Lung (tissue), 12 donors: ENCODE measurements around the gene ADM5. TPM values are rescaled to one million over a fixed set of nuclear protein-coding genes. Genes with fewer than 3 reads are reported as not detected.

ENCODE experiments used
- ATAC-seq: fragments of 200-7000 bp; cut with Tn5 transposase; one replicate; pipeline ENCODE4 v1.9.1; 2020; ENCODE audit warnings: moderate number of reproducible peaks; ENCODE audit not compliant: insufficient read depth, low FRiP score
- DNase-seq, 3 donors: peaks; one replicate each; pipeline ENCODE4 v3.0.0-alpha.2; 2013 to 2017
- H3K27ac ChIP-seq, 2 donors: one replicate each; pipeline ENCODE4 v1.5.1; 2013; ENCODE audit warnings: mild to moderate bottlenecking in 2 of 2, moderate library complexity in 2 of 2, control low read depth in 1 of 2, inconsistent platforms in 1 of 2, low read depth in 1 of 2, low read length in 1 of 2
- H3K27me3 ChIP-seq, 3 donors: one replicate each; pipeline ENCODE4 v1.5.1; 2013; ENCODE audit warnings: low read length in 2 of 3; ENCODE audit not compliant: control insufficient read depth in 3 of 3, insufficient read depth in 3 of 3
- H3K36me3 ChIP-seq, 4 donors: one replicate each; pipeline ENCODE4 v1.5.1; 2013; ENCODE audit warnings: low read length in 4 of 4, mild to moderate bottlenecking in 1 of 4, moderate library complexity in 1 of 4; ENCODE audit not compliant: control insufficient read depth in 4 of 4, insufficient read depth in 4 of 4
- H3K4me1 ChIP-seq, 5 donors: one replicate each; pipeline ENCODE4 v1.5.1; 2013; ENCODE audit warnings: low read length in 5 of 5, mild to moderate bottlenecking in 2 of 5, moderate library complexity in 1 of 5; ENCODE audit not compliant: control insufficient read depth in 5 of 5, insufficient read depth in 5 of 5
- H3K4me3 ChIP-seq: one replicate; pipeline ENCODE4 v1.5.1; 2013; ENCODE audit warnings: mild to moderate bottlenecking, control low read depth, moderate library complexity
- H3K9ac ChIP-seq, 2 donors: one replicate each; pipeline ENCODE4 v1.5.1; 2013; ENCODE audit warnings: low read length in 2 of 2, control low read depth in 1 of 2; ENCODE audit not compliant: insufficient read depth in 1 of 2
- H3K9me3 ChIP-seq, 4 donors: one replicate each; pipeline ENCODE4 v1.5.1; 2013; ENCODE audit warnings: low read length in 3 of 4, mild to moderate bottlenecking in 1 of 4, moderate library complexity in 1 of 4; ENCODE audit not compliant: control insufficient read depth in 4 of 4, insufficient read depth in 3 of 4
- CTCF ChIP-seq: IDR thresholded peaks from 2 replicates; pipeline ENCODE4 v1.5.1; 2012; ENCODE audit warnings: mild to moderate bottlenecking; ENCODE audit errors: control extremely low read depth, extremely low read depth
- WGBS, 2 donors: extraction: QIAGEN DNeasy Blood & Tissue Kit; methylation state at CpG; one replicate each; pipeline ENCODE4 v1.1.7; 2013; 5-methylcytosine and 5-hydroxymethylcytosine counted together
- polyA plus RNA-seq, 2 donors: library from polyadenylated mRNA; stranded (reverse); fragments of 200-250 nt; gene quantifications; one replicate each; pipeline ENCODE4 v1.2.1, GENCODE V29; 2013
- total RNA-seq, 2 donors: library from RNA; depleted of rRNA in 1 of 2; stranded (reverse); fragments of >200 nt in 1 of 2; gene quantifications; one replicate each; pipeline ENCODE4 v1.2.1, GENCODE V29; 2014 to 2021
- donor health status: control.
- donor health status: control.
- donor health status: Bipolar disorder and iron deficiency.
- donor health status: healthy.
- donor health status: DM: yes; HTN: yes; CAD: no.

Gene ADM5
- total and polyA plus RNA-seq, 4 donors: 0.60 to 4.2 (median 3.0) TPM

GRCh38 chr19:49687566-49688316, 1.7 kb upstream of the ADM5 start:
- 56 to 63% methylated on average over 22 to 26 of the region's 26 CpGs for WGBS, 2 donors
- peaks cover 0 to 32% (median 10%) of the 10 kb centered on the region in 5 donors for H3K4me1 ChIP-seq
- no peak for ATAC-seq

DNA sequence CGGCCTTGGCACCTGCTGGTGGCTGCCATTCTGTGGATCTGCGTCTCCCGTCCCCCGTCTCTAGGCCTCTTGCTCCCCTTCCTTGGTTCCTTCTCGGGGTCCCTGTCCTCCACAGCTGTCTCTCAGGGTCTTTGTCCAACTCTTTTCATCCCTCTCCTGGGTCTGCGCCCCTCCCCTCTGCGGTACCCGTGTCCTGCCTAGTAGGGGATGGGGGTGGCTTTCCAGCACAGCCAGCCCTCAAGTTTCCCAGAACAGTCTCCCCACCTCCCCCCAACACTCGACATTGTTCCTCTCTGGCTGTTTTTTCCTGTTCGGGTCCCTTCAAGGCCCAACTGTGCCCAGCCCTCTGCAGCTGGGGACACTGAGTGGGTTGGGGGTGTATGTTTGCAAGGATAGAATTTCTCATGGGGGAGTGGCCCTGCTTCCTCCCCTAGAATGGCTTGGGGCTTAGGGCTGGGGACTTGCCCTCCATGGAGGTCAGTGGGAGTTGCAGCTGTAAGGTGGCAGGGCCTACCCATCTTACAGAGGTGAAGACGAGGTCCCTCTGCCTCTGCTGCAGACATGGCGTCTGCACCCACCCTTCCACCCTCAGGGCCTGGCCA, 762 bp upstream of the ADM5 start:
- Histone ChIP-seq H3K4me1 (peaks cover 0 to 32% (median 10%) of the 10 kb centered on the region in 5 donors), H3K36me3 (peaks cover 0 to 33% (median 22%) of the 10 kb centered on the region in 4 donors), H3K27me3 (peaks cover 0 to 5% (median 0%) of the 10 kb centered on the region in 3 donors), H3K27ac (peak overlapping the region; percentile 58 to 77), H3K9me3 (no peaks in the 10 kb centered on the region), H3K4me3 (peak overlapping the region; percentile 5), H3K9ac (no peak overlapping the region)
- 63 to 74% methylated on average over 12 of the region's 12 CpGs for WGBS, 2 donors
- no peak for TF ChIP-seq CTCF
- ATAC-seq: no peak
- DNase-seq: peak in 1 of 3 donors; percentile 13

More at GRCh38 chr19:49687566-49688316, 1.7 kb upstream of the ADM5 start:
- Histone ChIP-seq H3K27me3 (peaks cover 0 to 5% (median 0%) of the 10 kb centered on the region in 3 donors), H3K27ac (peak overlapping the region; percentile 58 to 77), H3K9me3 (no peaks in the 10 kb centered on the region), H3K36me3 (peaks cover 0 to 34% (median 24%) of the 10 kb centered on the region in 4 donors), H3K9ac (no peak overlapping the region), H3K4me3 (no peak overlapping the region)
- TF ChIP-seq CTCF: no peak
- peak; percentile 12 to 66 (median 38) for DNase-seq

DNA sequence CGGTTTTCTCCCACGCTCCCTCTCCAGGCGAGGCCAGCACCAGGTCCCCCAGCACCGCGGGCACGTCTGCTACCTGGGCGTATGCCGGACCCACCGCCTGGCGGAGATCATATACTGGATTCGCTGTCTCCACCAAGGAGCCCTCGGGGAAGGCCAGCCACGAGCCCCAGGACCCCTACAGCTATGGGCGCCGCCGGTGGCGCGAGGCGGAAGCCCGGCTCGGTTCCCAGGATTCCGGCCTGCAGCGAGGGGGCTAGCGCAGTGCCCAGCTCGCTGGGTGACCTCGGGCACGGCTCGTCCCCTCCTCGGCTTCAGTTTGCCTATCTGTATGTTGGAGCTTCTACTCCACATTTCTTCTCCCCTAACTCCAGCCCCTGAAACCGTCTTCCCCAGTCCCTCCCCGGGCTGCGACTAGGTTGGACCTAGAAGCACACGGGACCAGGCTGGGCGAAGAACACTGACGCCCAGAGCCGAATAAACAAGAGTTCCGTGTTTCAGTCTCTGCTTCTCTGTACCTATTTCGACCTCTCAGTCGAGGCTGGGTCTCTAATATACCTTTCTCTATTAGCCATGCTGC, 773 bp downstream of the ADM5 start:
- peak overlapping the region in 1 of 2 donors; percentile 77 for H3K27ac ChIP-seq
- ATAC-seq (no peak), DNase-seq (peak in 1 of 3 donors; percentile 29)
- H3K9me3 ChIP-seq: no peaks in the 10 kb centered on the region
- no peak for TF ChIP-seq CTCF
- peaks cover 0 to 32% (median 10%) of the 10 kb centered on the region in 5 donors for H3K4me1 ChIP-seq
- 16 to 18% methylated on average over 34 to 39 of the region's 39 CpGs for WGBS, 2 donors
- peak overlapping the region; percentile 53 to 57 for H3K9ac ChIP-seq
- H3K36me3 ChIP-seq: peaks cover 0 to 17% (median 12%) of the 10 kb centered on the region in 4 donors
- H3K4me3 ChIP-seq: peak overlapping the region; percentile 39
- H3K27me3 ChIP-seq: peaks cover 0 to 5% (median 0%) of the 10 kb centered on the region in 3 donors
